MCF 10A (cell line): ENCODE results near the gene MLLT1. TPM values are rescaled to one million over a fixed set of nuclear protein-coding genes. Genes with fewer than 3 reads are reported as not detected.

Source experiments
- BruUV-seq: library from RNA; stranded (reverse); fragments of 400-500 nt; replicated peaks from 2 replicates; lab custom pipeline; 2021; lab: Mats Ljungman, UMichigan
- CTCF ChIA-PET: fragments of 300-600 bp; sonication (Branson Sonifier 250); formaldehyde crosslinking; extraction: SDS; loops from one replicate; lab custom pipeline; 2021; ENCODE audit warnings: antibody characterized with exemption, inconsistent platforms; lab: Yijun Ruan, JAX
- POLR2A ChIA-PET: fragments of 300-600, 350-650 bp; sonication (Branson Sonifier 250); formaldehyde crosslinking; extraction: SDS; loops from one replicate; lab custom pipeline; 2020; ENCODE audit warnings: antibody characterized with exemption, inconsistent platforms; lab: Yijun Ruan, JAX
- DNase-seq: peaks from one replicate; pipeline ENCODE4 v3.0.0-alpha.2; 2018; ENCODE audit not compliant: unreplicated experiment
- H3K27ac Mint-ChIP-seq: one replicate; pipeline ENCODE4 v1.8.0; 2022; ENCODE audit warnings: mild to moderate bottlenecking, low read depth, mixed read lengths; ENCODE audit not compliant: unreplicated experiment
- H3K27me3 Mint-ChIP-seq: one replicate; pipeline ENCODE4 v1.8.0; 2022; ENCODE audit warnings: mixed read lengths; ENCODE audit not compliant: insufficient read depth, unreplicated experiment
- H3K36me3 Mint-ChIP-seq: one replicate; pipeline ENCODE4 v1.8.0; 2022; ENCODE audit warnings: mild to moderate bottlenecking, moderate library complexity, mixed read lengths; ENCODE audit not compliant: insufficient read depth, unreplicated experiment
- H3K4me1 Mint-ChIP-seq: one replicate; pipeline ENCODE4 v1.8.0; 2022; ENCODE audit warnings: mixed read lengths; ENCODE audit not compliant: insufficient read depth, unreplicated experiment
- H3K4me3 Mint-ChIP-seq: one replicate; pipeline ENCODE4 v1.8.0; 2022; ENCODE audit warnings: mild to moderate bottlenecking, moderate library complexity, mixed read lengths; ENCODE audit not compliant: unreplicated experiment
- H3K9me3 Mint-ChIP-seq: one replicate; pipeline ENCODE4 v1.8.0; 2022; ENCODE audit warnings: mixed read lengths; ENCODE audit not compliant: unreplicated experiment
- CTCF ChIP-seq: fragments of 200-600 bp; IDR thresholded peaks from one replicate; pipeline ENCODE4 v1.8.0; 2022; ENCODE audit warnings: antibody characterized with exemption, mild to moderate bottlenecking; ENCODE audit not compliant: unreplicated experiment
- intact Hi-C: fragments of 100-400 bp; cut with micrococcal nuclease; formaldehyde crosslinking; loops from 2 replicates; pipeline ENCODE4 v1.14.1; 2022
- total RNA-seq: library from RNA; stranded (reverse); gene quantifications from 2 replicates; pipeline ENCODE4 v1.2.3, GENCODE V29; 2022

Gene MLLT1
- total RNA-seq, 1 experiment from 2014 or later, result 59.0 TPM

- peak; percentile 69 for DNase-seq
- H3K27me3 Mint-ChIP-seq, result no peaks in the 10 kb centered on the region
- peaks cover 30% of the 10 kb centered on the region for H3K4me1 Mint-ChIP-seq
- no peak for TF ChIP-seq CTCF
- intact Hi-C loops, result loop anchor here (2.0 kb wide), 1 partner anchor 31 kb away; no protein-coding TSS in a partner anchor
- no TSS peak for BruUV-seq
- peak overlapping the region; percentile 56 for H3K4me3 Mint-ChIP-seq
- H3K36me3 Mint-ChIP-seq, result peaks cover 10% of the 10 kb centered on the region
- ChIA-PET POLR2A (interaction anchor here (0.6 to 1.4 kb wide), 5 partner anchors 9 to 137 kb away, joined by 3 to 4 read pairs (median 3); no protein-coding TSS in a partner anchor), CTCF (interaction anchor here (2.6 kb wide), 1 partner anchor 20 kb away, joined by 22 read pairs; no protein-coding TSS in a partner anchor)
- peak overlapping the region; percentile 3 for H3K27ac Mint-ChIP-seq
- H3K9me3 Mint-ChIP-seq, result no peaks in the 10 kb centered on the region
Observed at GRCh38 chr19:6239401-6239844, 40.4 kb downstream of the MLLT1 start.

- BruUV-seq, result no TSS peak
- Mint-ChIP-seq H3K9me3 (no peaks in the 10 kb centered on the region), H3K36me3 (peaks cover 5% of the 10 kb centered on the region), H3K4me3 (peak overlapping the region; percentile 56), H3K27ac (peak overlapping the region; percentile 3), H3K27me3 (no peaks in the 10 kb centered on the region), H3K4me1 (peaks cover 34% of the 10 kb centered on the region)
- ChIA-PET CTCF (interaction anchor here (1.7 to 2.6 kb wide), 2 partner anchors 19 to 22 kb away, joined by 6 to 22 read pairs; no protein-coding TSS in a partner anchor), POLR2A (interaction anchor here (0.6 to 1.5 kb wide), 11 partner anchors 8 to 260 kb away, joined by 3 to 7 read pairs (median 3); partner anchors contain the start of gene RANBP3)
- peak; percentile 79 for DNase-seq
- no peak for TF ChIP-seq CTCF
- intact Hi-C loops, result loop anchor here (2.0 kb wide), 1 partner anchor 32 kb away; no protein-coding TSS in a partner anchor
Observed at GRCh38 chr19:6238643-6239281, 41.0 kb downstream of the MLLT1 start.

- BruUV-seq, result no TSS peak
- no peak for TF ChIP-seq CTCF
- Mint-ChIP-seq H3K36me3 (peaks cover 5% of the 10 kb centered on the region), H3K4me3 (peak overlapping the region; percentile 56), H3K4me1 (peaks cover 39% of the 10 kb centered on the region), H3K27ac (peak overlapping the region; percentile 3), H3K9me3 (no peaks in the 10 kb centered on the region), H3K27me3 (no peaks in the 10 kb centered on the region)
- ChIA-PET CTCF (interaction anchor here (0.8 to 2.6 kb wide), 3 partner anchors 15 to 23 kb away, joined by 3 to 22 read pairs (median 6); no protein-coding TSS in a partner anchor), POLR2A (interaction anchor here (0.6 to 1.5 kb wide), 11 partner anchors 15 to 334 kb away, joined by 3 to 7 read pairs (median 3); partner anchors contain the start of gene RANBP3)
- intact Hi-C loops, result loop anchor here (2.0 kb wide), 1 partner anchor 33 kb away; no protein-coding TSS in a partner anchor
- no peak for DNase-seq
Observed at GRCh38 chr19:6238256-6238642, 41.5 kb downstream of the MLLT1 start.
